Caco-2 (cell line): ENCODE data around the gene KIF17. TPM values are rescaled to one million over a fixed set of nuclear protein-coding genes. Genes with fewer than 3 reads are reported as not detected.

ENCODE experiments used
- Bru-seq: library from RNA; stranded (reverse); fragments of 400-500 nt; gene quantifications from one replicate; lab custom pipeline; 2021; lab: Mats Ljungman, UMichigan
- BruChase-seq, 2 experiments: library from RNA; stranded (reverse); fragments of 400-500 nt; gene quantifications; one replicate each; lab custom pipeline; 2021; lab: Mats Ljungman, UMichigan
- BruUV-seq: library from RNA; stranded (reverse); fragments of 400-500 nt; replicated peaks from 2 replicates; lab custom pipeline; 2021; lab: Mats Ljungman, UMichigan
- CTCF ChIA-PET: fragments of 300-600 bp; sonication (Branson Sonifier 250); formaldehyde crosslinking; loops from one replicate; lab custom pipeline; 2022; ENCODE audit warnings: antibody characterized with exemption; lab: Charles Lee
- POLR2A ChIA-PET: fragments of 300-600 bp; sonication (Branson Sonifier 250); formaldehyde crosslinking; loops from one replicate; lab custom pipeline; 2022; ENCODE audit warnings: antibody characterized with exemption; lab: Charles Lee
- DNase-seq, 2 experiments: peaks; one replicate each; pipeline versions ENCODE4 v3.0.0 to v3.0.0-alpha.2; 2020 to 2022
- H3K27me3 ChIP-seq: replicated peaks from 2 replicates; pipeline ENCODE4 v1.6.0; 2011; ENCODE audit warnings: low read length; ENCODE audit not compliant: control insufficient read depth, insufficient read depth
- H3K36me3 ChIP-seq: 2 replicates; pipeline ENCODE4 v1.5.1; 2011; ENCODE audit warnings: low read length; ENCODE audit not compliant: control insufficient read depth, insufficient read depth
- H3K4me1 ChIP-seq: fragments of 250-450 bp; sonication (Bioruptor Pico); 2 replicates; pipeline ENCODE4 v1.5.1; 2020; ENCODE audit warnings: mild to moderate bottlenecking
- H3K4me3 ChIP-seq: 2 replicates; pipeline ENCODE4 v1.5.1; 2011; ENCODE audit warnings: low read depth, mild to moderate bottlenecking, control low read depth, low read length
- H3K9me3 ChIP-seq: fragments of 250-450 bp; sonication (Bioruptor Pico); 2 replicates; pipeline ENCODE4 v1.5.1; 2020; ENCODE audit warnings: mild to moderate bottlenecking, moderate library complexity
- H3K27ac Mint-ChIP-seq: one replicate; pipeline ENCODE4 v1.8.0; 2022; ENCODE audit warnings: mixed read lengths; ENCODE audit not compliant: unreplicated experiment
- H3K27me3 Mint-ChIP-seq: one replicate; pipeline ENCODE4 v1.8.0; 2022; ENCODE audit warnings: mixed read lengths; ENCODE audit not compliant: insufficient read depth, unreplicated experiment
- H3K36me3 Mint-ChIP-seq: one replicate; pipeline ENCODE4 v1.8.0; 2022; ENCODE audit warnings: mild to moderate bottlenecking, mixed read lengths; ENCODE audit not compliant: insufficient read depth, unreplicated experiment
- H3K4me1 Mint-ChIP-seq: one replicate; pipeline ENCODE4 v1.8.0; 2022; ENCODE audit warnings: low read depth, mixed read lengths; ENCODE audit not compliant: unreplicated experiment
- H3K4me3 Mint-ChIP-seq: one replicate; pipeline ENCODE4 v1.8.0; 2022; ENCODE audit warnings: mild to moderate bottlenecking, moderate library complexity, mixed read lengths; ENCODE audit not compliant: unreplicated experiment
- H3K9me3 Mint-ChIP-seq: one replicate; pipeline ENCODE4 v1.8.0; 2022; ENCODE audit warnings: mixed read lengths; ENCODE audit not compliant: unreplicated experiment
- CTCF ChIP-seq, 2 experiments: fragments of 200-600 bp in 1 of 2; IDR thresholded peaks; 1 replicate in 1 of 2; 2 replicates in 1 of 2; pipeline versions ENCODE4 v1.5.1 to v1.8.0; 2011 to 2022; ENCODE audit warnings: antibody characterized with exemption in 1 of 2, control low read depth in 1 of 2, inconsistent platforms in 1 of 2, low read depth in 1 of 2, low read length in 1 of 2, mild to moderate bottlenecking in 1 of 2, moderate library complexity in 1 of 2; ENCODE audit not compliant: insufficient read depth in 1 of 2, severe bottlenecking in 1 of 2, unreplicated experiment in 1 of 2
- intact Hi-C: fragments of 100-400 bp; cut with micrococcal nuclease; formaldehyde crosslinking; loops from one replicate; pipeline ENCODE4 v1.10.0; 2022; ENCODE audit not compliant: unreplicated experiment
- long read RNA-seq: library from polyadenylated mRNA; stranded (forward); transcript quantifications from one replicate; pipeline ENCODE4 v2.0.0, GENCODE V29; 2022
- total RNA-seq: library from RNA; stranded (reverse); gene quantifications from 2 replicates; pipeline ENCODE4 v1.2.3, GENCODE V29; 2022

KIF17 gene
- total RNA-seq (1.3 and 1.5 TPM in 2 replicates), Bru-seq, nascent RNA (percentile 25 among the genes with signal in this experiment), BruChase-seq, experiment 1, labeled RNA remaining after a 2-hour chase (percentile 28 among the genes with signal in this experiment), BruChase-seq, experiment 2, labeled RNA remaining after a 6-hour chase (percentile 27 among the genes with signal in this experiment)
- long read RNA-seq = 0 reads

- intact Hi-C loops = no loop called here
- Histone ChIP-seq H3K4me3 (peak within 1 kb of the TSS; percentile 58), H3K27me3 (no peaks in the 10 kb centered on the region), H3K9me3 (no peaks in the 10 kb centered on the region), H3K36me3 (no peaks in the 10 kb centered on the region), H3K4me1 (peaks cover 11% of the 10 kb centered on the region)
- ChIA-PET CTCF (interaction anchor here (0.6 to 1.9 kb wide), 3 partner anchors 16 to 58 kb away, joined by 3 to 11 read pairs (median 4); no protein-coding TSS in a partner anchor), POLR2A (interaction anchor here (0.8 kb wide), 1 partner anchor 21 kb away, joined by 5 read pairs; no protein-coding TSS in a partner anchor)
- no peak for TF ChIP-seq CTCF (IDR thresholded peaks at IDR 0.05; ENCODE audit: insufficient read depth in 1 of 2, low read depth in 1 of 2, low read length in 1 of 2, severe bottlenecking in 1 of 2, unreplicated experiment in 1 of 2)
- Mint-ChIP-seq H3K9me3 (no peaks in the 10 kb centered on the region), H3K36me3 (no peaks in the 10 kb centered on the region), H3K27me3 (peaks cover 3% of the 10 kb centered on the region), H3K27ac (no peak within 1 kb of the TSS), H3K4me1 (peaks cover 6% of the 10 kb centered on the region), H3K4me3 (peak within 1 kb of the TSS; percentile 71)
- BruUV-seq = no TSS peak
- peak; percentile 70 to 82 for DNase-seq
These were observed at the start of gene KIF17 for GRCh38 chr1:20717452-20718342. KIF17 (minus strand) TSS chr1:20718007; CDS start chr1:20717706, 301 bp downstream.

- ChIA-PET POLR2A (no interaction called here), CTCF (no interaction called here)
- BruUV-seq = no TSS peak
- no peaks in the 10 kb centered on the region for H3K9me3 Mint-ChIP-seq
- no peak overlapping the region for H3K4me3 Mint-ChIP-seq
- Histone ChIP-seq H3K27me3 (no peaks in the 10 kb centered on the region), H3K4me1 (no peaks in the 10 kb centered on the region), H3K36me3 (peaks cover 5% of the 10 kb centered on the region), H3K4me3 (no peak overlapping the region), H3K9me3 (no peaks in the 10 kb centered on the region)
- intact Hi-C loops = no loop called here
- no peak for TF ChIP-seq CTCF (IDR thresholded peaks at IDR 0.05; ENCODE audit: insufficient read depth in 1 of 2, low read depth in 1 of 2, low read length in 1 of 2, severe bottlenecking in 1 of 2, unreplicated experiment in 1 of 2)
- no peak for DNase-seq
- peaks cover 92% of the 10 kb centered on the region for H3K36me3 Mint-ChIP-seq
- H3K27ac Mint-ChIP-seq = no peak overlapping the region
- H3K4me1 Mint-ChIP-seq = no peaks in the 10 kb centered on the region
- no peaks in the 10 kb centered on the region for H3K27me3 Mint-ChIP-seq
These were observed 49.5 kb upstream of the KIF17 start for GRCh38 chr1:20767271-20767670.

GRCh38 chr1:20763417-20763816, 45.6 kb upstream of the KIF17 start:
- Mint-ChIP-seq H3K27ac (no peak overlapping the region), H3K4me1 (no peaks in the 10 kb centered on the region), H3K4me3 (no peak overlapping the region), H3K27me3 (no peaks in the 10 kb centered on the region), H3K9me3 (no peaks in the 10 kb centered on the region), H3K36me3 (peaks cover 96% of the 10 kb centered on the region)
- Histone ChIP-seq H3K9me3 (no peaks in the 10 kb centered on the region), H3K36me3 (peaks cover 1% of the 10 kb centered on the region), H3K4me3 (no peak overlapping the region), H3K4me1 (no peaks in the 10 kb centered on the region), H3K27me3 (no peaks in the 10 kb centered on the region)
- ChIA-PET POLR2A (no interaction called here), CTCF (no interaction called here)
- intact Hi-C loops = no loop called here
- BruUV-seq = TSS peak; percentile 7
- no peak for TF ChIP-seq CTCF (IDR thresholded peaks at IDR 0.05; ENCODE audit: insufficient read depth in 1 of 2, low read depth in 1 of 2, low read length in 1 of 2, severe bottlenecking in 1 of 2, unreplicated experiment in 1 of 2)
- DNase-seq = no peak
